Measurements from ENCODE around the gene HIPK3.
"Not testable (repeated sequence)": the region's sequence is repeated elsewhere in the genome, so short reads cannot be mapped to it uniquely, and the experiment has no call there.

The HIPK3 gene

GRCh38 chr11:33284818-33285217 is 27.6 kb downstream of the HIPK3 start:
- no peak for TF ChIP-seq POLR2A (IDR thresholded peaks at IDR 0.05; ENCODE audit: low read depth, low read length)
- no peak for TF ChIP-seq POLR2AphosphoS5 (IDR thresholded peaks at IDR 0.05; ENCODE audit: low read depth, low read length)
- TF ChIP-seq TAF1 (IDR thresholded peaks at IDR 0.05; ENCODE audit: borderline replicate concordance, low read depth, low read length) = no peak
- FAIRE-seq (peak; percentile 27), DNase-seq (ENCODE audit: insufficient read length) (no peak)

- no peak for FAIRE-seq
- TF ChIP-seq POLR2A (IDR thresholded peaks at IDR 0.05; ENCODE audit: low read depth, low read length) (no peak), TAF1 (IDR thresholded peaks at IDR 0.05; ENCODE audit: borderline replicate concordance, low read depth, low read length) (no peak), POLR2AphosphoS5 (IDR thresholded peaks at IDR 0.05; ENCODE audit: low read depth, low read length) (no peak)
Measured at GRCh38 chr11:33290319-33290718, 33.1 kb downstream of the HIPK3 start.

GRCh38 chr11:33291004-33291777 is 34.0 kb downstream of the HIPK3 start:
- TF ChIP-seq POLR2A (IDR thresholded peaks at IDR 0.05; ENCODE audit: low read depth, low read length) (peak; percentile 47; the same call in 1 of the 2 replicates), POLR2AphosphoS5 (IDR thresholded peaks at IDR 0.05; ENCODE audit: low read depth, low read length) (peak; percentile 34; the same call in 1 of the 2 replicates), TAF1 (IDR thresholded peaks at IDR 0.05; ENCODE audit: borderline replicate concordance, low read depth, low read length) (no peak)
- FAIRE-seq (peak; percentile 95), DNase-seq (ENCODE audit: insufficient read length) (peak; percentile 11)

More at GRCh38 chr11:33290319-33290718, 33.1 kb downstream of the HIPK3 start:
- no peak for DNase-seq (ENCODE audit: insufficient read length)

GRCh38 chr11:33292311-33292710 is 35.1 kb downstream of the HIPK3 start:
- TF ChIP-seq POLR2AphosphoS5 (IDR thresholded peaks at IDR 0.05; ENCODE audit: low read depth, low read length) = no peak
- no peak for TF ChIP-seq TAF1 (IDR thresholded peaks at IDR 0.05; ENCODE audit: borderline replicate concordance, low read depth, low read length)
- no peak for TF ChIP-seq POLR2A (IDR thresholded peaks at IDR 0.05; ENCODE audit: low read depth, low read length)

GRCh38 chr11:33294224-33294623 is 37.0 kb downstream of the HIPK3 start:
- no peak for TF ChIP-seq TAF1 (IDR thresholded peaks at IDR 0.05; ENCODE audit: borderline replicate concordance, low read depth, low read length)
- no peak for TF ChIP-seq POLR2AphosphoS5 (IDR thresholded peaks at IDR 0.05; ENCODE audit: low read depth, low read length)
- no peak for TF ChIP-seq POLR2A (IDR thresholded peaks at IDR 0.05; ENCODE audit: low read depth, low read length)
- FAIRE-seq = peak; percentile 74

More at GRCh38 chr11:33292311-33292710, 35.1 kb downstream of the HIPK3 start:
- FAIRE-seq (no peak), DNase-seq (ENCODE audit: insufficient read length) (no peak)

GRCh38 chr11:33294797-33295196 is 37.6 kb downstream of the HIPK3 start:
- no peak for DNase-seq (ENCODE audit: insufficient read length)
- no peak for TF ChIP-seq POLR2AphosphoS5 (IDR thresholded peaks at IDR 0.05; ENCODE audit: low read depth, low read length)
- TF ChIP-seq TAF1 (IDR thresholded peaks at IDR 0.05; ENCODE audit: borderline replicate concordance, low read depth, low read length) = no peak
- no peak for TF ChIP-seq POLR2A (IDR thresholded peaks at IDR 0.05; ENCODE audit: low read depth, low read length)
- FAIRE-seq = no peak

More at GRCh38 chr11:33294224-33294623, 37.0 kb downstream of the HIPK3 start:
- no peak for DNase-seq (ENCODE audit: insufficient read length)

- no peak for TF ChIP-seq POLR2AphosphoS5 (IDR thresholded peaks at IDR 0.05; ENCODE audit: low read depth, low read length)
- DNase-seq (ENCODE audit: insufficient read length) (no peak), FAIRE-seq (no peak)
Measured at GRCh38 chr11:33296695-33297094, 39.5 kb downstream of the HIPK3 start.

GRCh38 chr11:33303541-33303940 is 46.4 kb downstream of the HIPK3 start:
- DNase-seq (ENCODE audit: insufficient read length) = no peak
- FAIRE-seq = peak; percentile 54
- no peak for TF ChIP-seq POLR2AphosphoS5 (IDR thresholded peaks at IDR 0.05; ENCODE audit: low read depth, low read length)
- TF ChIP-seq TAF1 (IDR thresholded peaks at IDR 0.05; ENCODE audit: borderline replicate concordance, low read depth, low read length) = no peak
- no peak for TF ChIP-seq POLR2A (IDR thresholded peaks at IDR 0.05; ENCODE audit: low read depth, low read length)

GRCh38 chr11:33306821-33307220 is 49.6 kb downstream of the HIPK3 start:
- DNase-seq (ENCODE audit: insufficient read length); FAIRE-seq: not testable (repeated sequence)

GRCh38 chr11:33307984-33308383 is 50.8 kb downstream of the HIPK3 start:
- FAIRE-seq = no peak

GRCh38 chr11:33309118-33309517 is 51.9 kb downstream of the HIPK3 start:
- no peak for TF ChIP-seq TAF1 (IDR thresholded peaks at IDR 0.05; ENCODE audit: borderline replicate concordance, low read depth, low read length)
- no peak for TF ChIP-seq POLR2A (IDR thresholded peaks at IDR 0.05; ENCODE audit: low read depth, low read length)
- no peak for TF ChIP-seq POLR2AphosphoS5 (IDR thresholded peaks at IDR 0.05; ENCODE audit: low read depth, low read length)
- FAIRE-seq (no peak), DNase-seq (ENCODE audit: insufficient read length) (no peak)

More at GRCh38 chr11:33307984-33308383, 50.8 kb downstream of the HIPK3 start:
- TF ChIP-seq POLR2AphosphoS5 (IDR thresholded peaks at IDR 0.05; ENCODE audit: low read depth, low read length) (no peak), POLR2A (IDR thresholded peaks at IDR 0.05; ENCODE audit: low read depth, low read length) (no peak), TAF1 (IDR thresholded peaks at IDR 0.05; ENCODE audit: borderline replicate concordance, low read depth, low read length) (no peak)
- no peak for DNase-seq (ENCODE audit: insufficient read length)

- DNase-seq (ENCODE audit: insufficient read length) (no peak), FAIRE-seq (no peak)
- TF ChIP-seq POLR2A (IDR thresholded peaks at IDR 0.05; ENCODE audit: low read depth, low read length) (no peak), POLR2AphosphoS5 (IDR thresholded peaks at IDR 0.05; ENCODE audit: low read depth, low read length) (no peak), TAF1 (IDR thresholded peaks at IDR 0.05; ENCODE audit: borderline replicate concordance, low read depth, low read length) (no peak)
Measured at GRCh38 chr11:33310720-33311500, 53.7 kb downstream of the HIPK3 start.

Measured in GM12892 (cell line).